Sigmoid colon (tissue), 7 donors: Measurements from ENCODE around the gene CCDC8. TPM values are rescaled to one million over a fixed set of nuclear protein-coding genes. Genes with fewer than 3 reads are reported as not detected.

Source experiments
- DNase-seq: peaks from one replicate; pipeline ENCODE4 v3.0.0-alpha.2; 2019
- H3K27ac ChIP-seq, 4 donors: fragments of 200-600 bp; sonication (generic); one replicate each; pipeline ENCODE4 v1.5.1; 2016 to 2019; ENCODE audit warnings: mild to moderate bottlenecking in 1 of 4
- H3K27me3 ChIP-seq, 3 donors: fragments of 200-600 bp; sonication (generic); one replicate each; pipeline ENCODE4 v1.5.1; 2019; ENCODE audit warnings: mild to moderate bottlenecking in 1 of 3
- H3K36me3 ChIP-seq, 4 donors: fragments of 200-600 bp; sonication (generic); one replicate each; pipeline ENCODE4 v1.5.1; 2016 to 2019
- H3K4me1 ChIP-seq, 4 donors: fragments of 200-600 bp; sonication (generic); one replicate each; pipeline ENCODE4 v1.5.1; 2017 to 2019
- H3K4me3 ChIP-seq, 4 donors: fragments of 200-600 bp; sonication (generic); one replicate each; pipeline ENCODE4 v1.5.1; 2017 to 2019; ENCODE audit warnings: mild to moderate bottlenecking in 2 of 4, moderate library complexity in 1 of 4
- H3K9me3 ChIP-seq, 4 donors: fragments of 200-600 bp in 3 of 4; sonication (generic) in 3 of 4; one replicate each; pipeline versions ENCODE4 v1.5.1 to v1.6.1; 2013 to 2019
- CTCF ChIP-seq, 4 experiments: fragments of 450-650 bp in 3 of 4; fragments of 200-600 bp in 1 of 4; IDR thresholded peaks; one replicate each; pipeline ENCODE4 v1.5.1; 2016 to 2019; ENCODE audit warnings: antibody characterized with exemption in 4 of 4, mild to moderate bottlenecking in 3 of 4, moderate library complexity in 2 of 4
- EP300 ChIP-seq, 4 donors: sonication (generic); formaldehyde crosslinking; IDR thresholded peaks; one replicate each; pipeline ENCODE4 v1.6.1; 2017; ENCODE audit warnings: antibody characterized with exemption in 4 of 4
- POLR2A ChIP-seq, 2 donors: fragments of 450-650 bp; IDR thresholded peaks; one replicate each; pipeline ENCODE4 v1.6.1; 2016; ENCODE audit warnings: antibody characterized with exemption in 2 of 2, mild to moderate bottlenecking in 2 of 2, moderate library complexity in 2 of 2
- POLR2AphosphoS5 ChIP-seq, 4 donors: sonication (generic); formaldehyde crosslinking; IDR thresholded peaks; one replicate each; pipeline ENCODE4 v1.6.1; 2017; ENCODE audit warnings: antibody characterized with exemption in 4 of 4
- WGBS, 2 donors: extraction: QIAGEN DNeasy Blood & Tissue Kit; methylation state at CpG; one replicate each; pipeline ENCODE4 v1.1.7; 2013; 5-methylcytosine and 5-hydroxymethylcytosine counted together
- intact Hi-C: fragments of 100-400 bp; cut with DNase I; formaldehyde crosslinking; loops from one replicate; pipeline ENCODE4 v1.15.1; 2023
- polyA plus RNA-seq, 3 donors: library from polyadenylated mRNA; stranded (reverse); fragments of 200-250 nt; gene quantifications; one replicate each; pipeline ENCODE4 v1.2.3, GENCODE V29; 2013
- total RNA-seq, 4 donors: library from RNA; depleted of rRNA; stranded (reverse); fragments of >200 nt; gene quantifications; one replicate each; pipeline ENCODE4 v1.1.0, GENCODE V29; 2016
- donor health status: healthy with polysubstance abuse.
- donor health status: Bipolar disorder and iron deficiency.
- donor health status: healthy.

Gene CCDC8
- total and polyA plus RNA-seq, 7 donors, result 0.69 to 6.1 (median 3.5) TPM

DNA sequence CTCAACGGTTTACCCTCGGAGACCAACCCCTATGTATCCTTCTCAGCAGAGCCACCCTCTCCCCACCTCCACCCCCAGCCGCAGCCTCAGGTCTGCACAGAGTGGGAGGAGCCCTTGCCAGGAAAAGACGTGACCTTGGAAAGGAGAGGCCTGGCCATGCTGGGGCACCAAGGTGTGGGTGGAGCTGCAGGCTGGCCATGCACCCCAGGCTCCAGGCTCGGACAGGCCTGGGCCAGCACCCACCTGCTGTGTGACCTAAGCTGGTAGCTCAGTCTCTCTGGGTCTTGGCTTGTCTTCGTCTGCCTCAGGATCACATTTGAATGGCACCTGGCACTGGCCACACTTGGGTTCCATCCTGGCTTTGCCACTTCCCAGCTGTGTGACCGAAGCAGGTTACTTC, 29.5 kb downstream of the CCDC8 start:
- no peaks in the 10 kb centered on the region for H3K27me3 ChIP-seq
- peaks cover 22 to 71% (median 52%) of the 10 kb centered on the region in 4 donors for H3K36me3 ChIP-seq
- peak; percentile 53 for DNase-seq
- H3K4me3 ChIP-seq, result no peak overlapping the region
- TF ChIP-seq EP300 (IDR thresholded peaks at IDR 0.05), result no peak
- TF ChIP-seq POLR2AphosphoS5 (IDR thresholded peaks at IDR 0.05), result no peak
- no peak for TF ChIP-seq POLR2A (IDR thresholded peaks at IDR 0.05)
- no peak for TF ChIP-seq CTCF (IDR thresholded peaks at IDR 0.05)
- intact Hi-C loops, result no loop called here
- no peaks in the 10 kb centered on the region for H3K9me3 ChIP-seq
- H3K4me1 ChIP-seq, result peaks cover 0 to 21% (median 6%) of the 10 kb centered on the region in 4 donors
- 86 to 92% methylated on average over 7 of the region's 7 CpGs for WGBS, 2 donors
- H3K27ac ChIP-seq, result no peak overlapping the region

- H3K9me3 ChIP-seq, result no peaks in the 10 kb centered on the region
- peaks cover 17 to 65% (median 46%) of the 10 kb centered on the region in 4 donors for H3K36me3 ChIP-seq
- DNase-seq, result peak; percentile 30
- H3K4me3 ChIP-seq, result no peak overlapping the region
- H3K27ac ChIP-seq, result no peak overlapping the region
- no peaks in the 10 kb centered on the region for H3K27me3 ChIP-seq
- 87 to 91% methylated on average over 22 to 23 of the region's 23 CpGs for WGBS, 2 donors
- peaks cover 0 to 26% (median 11%) of the 10 kb centered on the region in 4 donors for H3K4me1 ChIP-seq
- intact Hi-C loops, result no loop called here
- no peak for TF ChIP-seq POLR2A (IDR thresholded peaks at IDR 0.05)
- TF ChIP-seq POLR2AphosphoS5 (IDR thresholded peaks at IDR 0.05), result no peak
- TF ChIP-seq CTCF (IDR thresholded peaks at IDR 0.05), result no peak
- no peak for TF ChIP-seq EP300 (IDR thresholded peaks at IDR 0.05)
Observed at GRCh38 chr19:46383171-46383815, 30.1 kb downstream of the CCDC8 start.

DNA sequence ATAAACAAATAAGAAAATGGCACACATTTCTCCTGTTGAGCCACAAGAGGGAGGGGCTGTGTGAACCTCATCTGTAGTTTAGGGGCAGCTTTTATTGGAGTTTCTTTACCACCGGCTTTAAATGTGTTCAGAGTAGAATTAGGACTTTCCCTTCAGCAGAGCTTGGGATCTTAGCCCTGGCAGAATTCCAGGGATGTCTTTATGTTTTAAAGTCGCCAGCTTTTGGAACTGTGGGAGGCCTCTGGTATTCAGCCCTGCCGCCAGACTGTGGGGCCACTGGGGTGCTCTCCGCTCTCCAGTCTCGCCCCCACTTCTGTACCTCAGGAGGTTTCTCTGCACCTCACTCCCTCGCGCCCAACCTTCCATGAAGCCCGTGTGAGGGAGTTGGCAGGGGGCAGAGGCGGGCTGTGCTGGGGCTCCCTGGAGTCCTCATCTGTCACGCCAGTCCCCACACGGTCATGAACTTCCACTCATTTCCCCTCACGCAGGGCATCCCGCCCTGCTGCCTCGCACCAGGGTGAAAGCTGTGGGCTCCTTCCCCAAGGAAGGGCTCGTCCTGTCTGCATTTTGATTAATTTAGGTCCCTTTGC, 31.5 kb downstream of the CCDC8 start:
- H3K4me3 ChIP-seq, result no peak overlapping the region
- H3K36me3 ChIP-seq, result peaks cover 12 to 58% (median 33%) of the 10 kb centered on the region in 4 donors
- no peak for TF ChIP-seq POLR2A (IDR thresholded peaks at IDR 0.05)
- no peak for TF ChIP-seq EP300 (IDR thresholded peaks at IDR 0.05)
- no peak for TF ChIP-seq POLR2AphosphoS5 (IDR thresholded peaks at IDR 0.05)
- no peak for TF ChIP-seq CTCF (IDR thresholded peaks at IDR 0.05)
- no peak overlapping the region for H3K27ac ChIP-seq
- WGBS, 2 donors, result 93% methylated on average over 15 of the region's 15 CpGs
- peaks cover 0 to 40% (median 21%) of the 10 kb centered on the region in 4 donors for H3K4me1 ChIP-seq
- DNase-seq, result peak; percentile 45
- intact Hi-C loops, result no loop called here
- no peaks in the 10 kb centered on the region for H3K9me3 ChIP-seq
- H3K27me3 ChIP-seq, result no peaks in the 10 kb centered on the region

- H3K4me1 ChIP-seq, result peaks cover 0 to 40% (median 21%) of the 10 kb centered on the region in 4 donors
- DNase-seq, result peak; percentile 38
- H3K27me3 ChIP-seq, result no peaks in the 10 kb centered on the region
- H3K27ac ChIP-seq, result no peak overlapping the region
- no peak for TF ChIP-seq POLR2A (IDR thresholded peaks at IDR 0.05)
- no peak for TF ChIP-seq CTCF (IDR thresholded peaks at IDR 0.05)
- TF ChIP-seq POLR2AphosphoS5 (IDR thresholded peaks at IDR 0.05), result no peak
- TF ChIP-seq EP300 (IDR thresholded peaks at IDR 0.05), result no peak
- H3K9me3 ChIP-seq, result no peaks in the 10 kb centered on the region
- peaks cover 7 to 58% (median 32%) of the 10 kb centered on the region in 4 donors for H3K36me3 ChIP-seq
- intact Hi-C loops, result no loop called here
- 98 to 99% methylated on average over 2 of the region's 2 CpGs for WGBS, 2 donors
- no peak overlapping the region for H3K4me3 ChIP-seq
Observed at GRCh38 chr19:46381346-46381745, 32.0 kb downstream of the CCDC8 start.
